HG03060 (cell line): ENCODE data around the gene CSF2RB.
A peak's percentile ranks its signal among the peaks of the same experiment; 100 is the strongest.

Experiments
- ATAC-seq: cut with Tn5 transposase; IDR thresholded peaks from one replicate; pipeline ENCODE4 v1.9.1; 2021; ENCODE audit warnings: low read depth, moderate number of reproducible peaks; ENCODE audit not compliant: unreplicated experiment

Gene CSF2RB

GRCh38 chr22:36913427-36914389 lies at the start of gene CSF2RB:
CSF2RB (plus strand) TSS chr22:36913628; CDS start chr22:36922208, 8,580 bp downstream.
- ATAC-seq: no peak

- ATAC-seq: no peak
These were observed 49.4 kb upstream of the CSF2RB start for GRCh38 chr22:36863979-36864378.

- no peak for ATAC-seq
These were observed 48.8 kb upstream of the CSF2RB start for GRCh38 chr22:36864454-36865215.

- ATAC-seq: no peak
These were observed 48.1 kb upstream of the CSF2RB start for GRCh38 chr22:36865346-36865745.

- ATAC-seq: no peak
These were observed 45.7 kb upstream of the CSF2RB start for GRCh38 chr22:36867695-36868094.

- ATAC-seq: no peak
These were observed 44.8 kb upstream of the CSF2RB start for GRCh38 chr22:36868546-36869181.

- ATAC-seq: no peak
These were observed 43.2 kb upstream of the CSF2RB start for GRCh38 chr22:36870250-36870649.

GRCh38 chr22:36871669-36872081 lies 41.8 kb upstream of the CSF2RB start:
- no peak for ATAC-seq

- ATAC-seq: no peak
These were observed 41.3 kb upstream of the CSF2RB start for GRCh38 chr22:36872084-36872483.

- no peak for ATAC-seq
These were observed 40.4 kb upstream of the CSF2RB start for GRCh38 chr22:36872866-36873498.

GRCh38 chr22:36873614-36874308 lies 39.7 kb upstream of the CSF2RB start:
- peak; percentile 58 for ATAC-seq

GRCh38 chr22:36874309-36874696 lies 39.1 kb upstream of the CSF2RB start:
- ATAC-seq: no peak

- no peak for ATAC-seq
These were observed 38.7 kb upstream of the CSF2RB start for GRCh38 chr22:36874736-36875135.

GRCh38 chr22:36875741-36876140 lies 37.7 kb upstream of the CSF2RB start:
- ATAC-seq: no peak

GRCh38 chr22:36879775-36880174 lies 33.7 kb upstream of the CSF2RB start:
- no peak for ATAC-seq

GRCh38 chr22:36881504-36882245 lies 31.8 kb upstream of the CSF2RB start:
- ATAC-seq: no peak

GRCh38 chr22:36884349-36885158 lies 28.9 kb upstream of the CSF2RB start:
- no peak for ATAC-seq

GRCh38 chr22:36885474-36885873 lies 28.0 kb upstream of the CSF2RB start:
- ATAC-seq: no peak
